ENCODE results near the gene KCNQ5.

KCNQ5 gene

DNA sequence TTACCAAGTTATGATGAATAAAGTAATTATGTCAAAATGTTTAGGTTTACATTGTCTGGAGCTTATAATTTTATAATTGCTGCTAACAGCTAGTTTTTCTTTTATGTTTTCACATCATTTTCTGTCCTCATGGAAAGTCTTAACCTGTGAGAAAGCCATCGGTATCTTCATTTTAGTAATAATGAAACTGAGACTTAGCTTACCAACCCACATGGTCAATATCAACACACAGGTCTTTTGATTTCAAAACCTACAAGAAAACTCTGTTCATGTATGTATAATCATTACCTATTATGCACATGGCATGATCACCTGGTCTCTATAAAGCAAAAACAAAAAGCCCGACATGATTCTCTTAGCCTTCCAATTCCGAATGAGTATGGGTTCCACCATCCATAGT lies 61.9 kb downstream of the KCNQ5 start:
- FAIRE-seq, result no peak

DNA sequence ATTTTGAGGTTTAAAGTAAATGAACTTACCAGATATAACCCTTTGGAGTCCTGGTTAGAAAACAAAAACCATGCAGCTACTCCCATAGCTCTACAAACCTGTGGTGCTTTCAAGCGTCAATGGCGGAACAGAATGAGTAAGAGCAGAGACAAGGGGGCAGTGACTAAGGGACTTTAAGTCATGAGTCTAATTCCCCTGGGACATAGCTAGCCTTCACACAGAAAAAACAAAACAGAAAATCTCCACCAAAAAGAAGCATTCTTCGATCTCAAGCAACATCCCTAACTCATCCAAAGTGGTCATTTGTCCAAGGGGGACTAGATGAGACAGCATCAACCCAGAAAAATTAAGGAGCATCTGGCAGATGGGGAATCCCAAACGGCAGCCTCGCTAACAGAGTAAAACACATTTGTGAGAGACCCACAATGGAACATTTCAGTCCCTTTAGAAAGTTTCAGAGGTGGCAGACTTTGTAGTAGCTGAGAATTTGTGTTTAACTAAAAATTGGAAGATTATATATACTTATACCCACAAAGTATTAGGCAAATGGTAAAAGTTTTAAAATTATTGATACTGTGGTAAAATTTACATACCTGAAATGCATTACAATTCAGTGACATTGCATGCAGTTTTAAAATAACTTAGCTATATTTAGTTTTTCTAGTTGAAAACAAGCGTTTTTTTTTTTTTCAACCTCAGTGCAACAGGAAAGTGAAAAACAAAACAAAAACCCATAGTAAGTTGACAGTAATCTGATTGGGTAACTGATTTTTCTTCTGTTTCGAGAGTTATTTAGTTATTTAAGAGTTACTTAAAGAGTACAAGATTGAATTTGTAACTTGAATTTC lies 67.5 kb downstream of the KCNQ5 start:
- no peak for FAIRE-seq

DNA sequence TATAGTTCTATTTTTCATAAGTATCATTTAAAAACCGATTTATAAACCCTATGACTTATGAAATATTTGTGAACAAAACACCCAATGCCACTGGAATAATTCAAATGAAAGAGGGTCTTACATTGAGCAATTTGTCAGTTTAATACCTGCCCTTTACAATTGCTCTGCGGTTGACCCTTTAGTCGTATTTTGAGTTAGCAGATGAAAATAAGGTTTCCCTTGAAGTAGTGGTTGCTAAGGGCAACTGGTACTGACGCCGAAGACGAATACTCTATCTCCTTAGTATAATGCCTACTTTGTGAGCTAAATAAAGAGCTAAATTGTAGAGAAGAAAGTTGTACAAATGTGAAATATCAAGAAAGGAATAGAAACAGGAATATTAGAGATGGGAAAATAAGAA lies 69.4 kb downstream of the KCNQ5 start:
- FAIRE-seq, result no peak

DNA sequence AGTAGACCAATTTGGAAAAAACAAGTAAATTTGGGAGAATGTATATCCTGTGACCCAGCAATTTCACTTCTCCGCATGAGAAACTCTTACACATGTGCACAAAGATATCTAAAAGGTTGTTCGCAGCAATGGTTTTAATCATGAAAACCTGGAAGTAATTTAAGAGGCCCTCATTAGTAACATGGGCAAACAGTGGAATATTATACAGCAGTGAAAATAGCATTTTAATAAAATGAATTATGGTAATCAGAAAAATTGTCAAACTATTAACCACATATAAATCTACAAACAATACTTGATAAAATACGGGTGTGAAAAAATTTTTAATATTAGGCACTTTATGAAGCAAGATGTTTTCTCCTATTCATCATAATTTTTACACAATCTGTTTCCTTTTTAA lies 74.2 kb downstream of the KCNQ5 start:
- no peak for FAIRE-seq

DNA sequence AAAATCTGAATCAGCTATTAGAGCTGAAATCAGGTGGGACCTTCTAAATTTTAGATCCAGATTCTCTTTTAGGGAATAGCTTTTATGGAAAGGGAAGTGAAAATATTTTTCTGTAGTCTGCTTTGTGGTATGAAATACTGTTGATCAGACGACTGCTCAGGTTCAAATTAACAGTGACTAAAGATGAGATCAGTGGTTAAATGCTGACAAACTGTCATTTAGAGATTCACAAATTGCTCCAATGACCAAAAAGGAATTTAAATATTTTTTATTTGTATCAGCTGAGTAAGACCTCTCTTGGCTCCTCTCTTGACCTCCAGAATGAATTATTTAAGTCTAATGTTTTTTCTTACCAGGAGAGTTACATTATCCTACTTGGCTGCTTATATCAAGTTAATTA lies 77.3 kb downstream of the KCNQ5 start:
- FAIRE-seq, result no peak

DNA sequence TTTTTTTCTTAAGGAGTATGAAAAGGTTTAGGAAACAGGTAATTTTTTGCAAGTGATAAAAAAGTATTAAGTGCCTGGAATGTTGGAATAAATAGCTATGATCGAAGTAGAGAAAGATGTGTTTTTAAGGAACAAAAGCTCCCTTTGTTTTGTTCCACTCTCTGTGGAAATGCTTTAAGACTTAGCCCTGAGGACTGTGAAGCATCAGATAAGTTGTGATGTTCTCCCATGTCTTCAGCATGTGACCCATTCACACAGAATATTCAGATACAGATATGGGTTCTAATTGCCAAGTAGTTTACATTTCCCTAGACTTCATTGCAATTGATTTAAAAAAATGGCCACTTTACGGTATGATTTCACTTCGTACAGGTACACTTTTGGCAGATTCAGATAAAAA lies 80.6 kb downstream of the KCNQ5 start:
- no peak for FAIRE-seq

DNA sequence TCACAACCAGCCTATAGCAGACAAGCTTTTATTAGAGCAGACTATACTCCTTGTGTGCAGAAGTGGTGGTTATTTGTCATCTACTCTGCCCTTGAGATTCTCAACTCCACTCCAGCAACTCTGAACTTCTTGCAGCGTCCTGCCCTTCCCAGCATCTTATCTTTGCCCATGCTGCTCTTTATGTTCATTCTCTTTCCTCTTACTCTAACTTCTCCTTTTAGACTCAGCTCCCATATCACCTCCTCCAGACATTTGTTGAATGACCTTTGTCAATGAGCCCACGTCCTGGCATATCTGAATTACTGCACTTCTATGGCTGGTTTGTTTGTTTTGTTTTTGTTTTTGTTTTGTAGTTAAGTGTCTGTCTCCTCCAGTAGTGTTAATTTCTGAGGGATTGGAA lies 81.2 kb downstream of the KCNQ5 start:
- FAIRE-seq, result no peak

DNA sequence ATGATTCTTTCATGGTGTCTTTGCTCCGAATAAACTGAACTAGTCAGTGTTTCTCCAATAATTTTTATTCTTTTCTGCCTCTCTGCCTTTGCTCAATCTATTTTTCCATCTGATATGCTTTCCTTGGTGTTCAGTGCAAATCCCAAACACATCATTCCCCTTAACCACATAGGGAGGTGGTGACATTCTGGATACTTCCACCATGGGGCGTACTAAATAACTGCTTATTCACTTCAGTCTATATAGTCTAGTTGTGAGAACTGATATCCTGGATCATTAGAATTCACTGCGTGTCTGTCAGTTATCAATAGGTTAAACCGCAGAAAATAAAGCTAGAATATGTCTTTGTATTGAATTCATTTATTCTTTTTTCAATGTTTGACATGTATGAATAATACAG lies 83.1 kb downstream of the KCNQ5 start:
- no peak for FAIRE-seq

DNA sequence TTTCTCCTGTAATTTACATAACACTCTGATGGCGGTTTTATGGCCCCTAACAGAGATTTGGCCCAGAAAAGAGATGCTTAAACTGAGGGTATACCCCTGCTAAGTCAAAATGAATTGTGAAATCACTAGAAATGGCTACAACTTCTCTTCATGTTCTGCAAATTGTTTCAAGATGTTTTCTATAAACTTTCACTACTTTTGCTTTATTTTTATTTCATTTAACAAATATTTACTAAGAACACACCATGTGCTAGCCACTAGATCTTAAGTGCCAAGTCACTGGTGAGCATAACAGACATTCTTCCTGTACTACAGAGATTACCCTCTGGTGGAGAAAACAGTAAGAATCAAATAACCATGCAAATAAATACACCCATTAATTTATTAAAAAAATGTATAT lies 87.6 kb downstream of the KCNQ5 start:
- no peak for FAIRE-seq

DNA sequence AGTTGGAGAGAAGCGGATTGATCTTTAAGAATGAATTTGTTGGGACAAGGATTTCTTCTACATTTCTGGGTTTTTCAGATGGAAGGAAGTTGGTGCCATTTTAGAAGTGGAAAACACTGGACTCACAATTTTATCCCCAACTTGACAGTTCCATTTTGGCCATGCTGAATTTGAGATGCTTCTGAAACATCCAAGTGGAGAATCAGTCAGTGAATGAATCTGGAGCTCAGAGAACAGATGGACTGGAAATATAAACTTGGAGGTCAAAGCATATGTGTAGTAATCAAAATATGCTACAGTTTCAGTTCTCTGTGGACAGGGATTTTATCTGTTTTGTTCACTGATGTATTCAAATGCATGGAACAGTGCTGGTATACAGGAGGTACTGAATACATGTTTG lies 89.9 kb downstream of the KCNQ5 start:
- no peak for FAIRE-seq

DNA sequence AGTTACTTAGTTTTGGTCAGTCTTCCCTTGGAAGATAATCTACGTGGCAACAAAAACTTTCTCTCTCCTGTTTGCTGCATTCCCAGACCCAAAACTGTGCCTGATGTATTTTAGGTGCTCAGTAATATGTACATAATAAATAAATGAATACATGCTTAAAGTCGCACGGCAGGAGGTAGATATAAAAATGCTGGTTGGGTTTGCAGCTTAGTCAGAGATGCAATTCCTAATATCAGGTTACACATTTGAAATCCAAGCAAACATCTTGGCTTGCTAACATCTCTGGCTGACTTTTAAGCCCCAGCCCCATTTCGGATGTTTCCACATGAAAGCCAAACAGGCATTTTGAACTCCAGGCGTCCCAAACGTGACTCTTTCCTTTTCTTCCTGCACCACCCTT lies 91.0 kb downstream of the KCNQ5 start:
- no peak for FAIRE-seq

DNA sequence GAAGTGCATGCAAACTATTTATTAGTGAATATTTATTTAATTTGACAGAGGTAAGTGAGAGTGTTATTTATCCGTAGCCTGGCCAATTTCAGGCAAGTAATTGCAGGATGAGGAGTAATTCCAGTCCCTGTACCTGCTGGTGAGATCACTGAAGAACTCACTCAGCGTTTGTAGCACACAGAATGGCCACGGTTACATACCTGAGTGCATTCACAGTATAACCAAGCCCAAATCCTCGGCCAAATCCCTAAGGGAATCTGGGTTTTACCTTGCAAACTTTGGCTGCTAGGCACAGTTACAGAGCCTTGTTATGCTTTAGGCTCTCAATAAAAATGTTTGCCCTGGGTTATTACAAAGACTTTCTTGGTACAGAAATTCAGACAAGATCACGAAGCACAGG lies 93.3 kb downstream of the KCNQ5 start:
- FAIRE-seq, result no peak

DNA sequence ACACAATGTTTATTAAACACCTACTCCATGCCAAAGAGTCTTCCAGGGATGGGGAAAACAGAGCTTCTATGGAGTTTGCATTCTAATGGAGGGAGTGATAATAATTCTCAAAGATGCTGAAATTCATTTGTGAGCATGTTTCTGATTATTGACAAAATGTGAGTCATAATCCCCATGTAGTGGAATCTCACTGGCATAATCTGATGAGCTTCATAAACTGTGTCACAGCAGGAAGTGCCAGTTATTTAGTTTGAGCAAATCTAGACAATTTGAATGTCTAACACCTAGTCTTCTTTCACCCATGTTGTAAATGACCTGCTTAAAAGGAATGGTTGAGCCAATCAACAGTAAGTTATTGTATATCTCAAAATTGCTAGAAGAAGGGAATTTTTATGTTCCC lies 95.1 kb downstream of the KCNQ5 start:
- FAIRE-seq, result no peak

DNA sequence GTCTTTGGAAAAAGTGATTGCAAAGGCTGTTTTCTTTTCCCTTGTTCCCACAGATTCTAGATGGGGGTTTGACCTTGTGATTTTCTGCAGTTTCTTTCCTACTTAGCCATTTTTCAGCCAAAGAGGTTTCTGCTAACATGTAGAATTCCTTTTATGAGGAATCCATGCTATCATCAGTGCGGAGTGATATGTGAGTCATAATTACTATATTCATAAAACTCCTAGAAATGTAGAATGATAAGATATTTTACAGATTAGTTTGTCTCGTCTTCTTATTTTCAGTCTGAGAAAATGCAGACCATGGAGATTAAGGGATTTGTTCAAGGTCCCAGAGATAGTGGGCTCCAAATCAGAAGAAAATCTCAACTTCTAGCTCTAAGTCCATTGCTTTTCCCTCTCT lies 98.6 kb downstream of the KCNQ5 start:
- no peak for FAIRE-seq

DNA sequence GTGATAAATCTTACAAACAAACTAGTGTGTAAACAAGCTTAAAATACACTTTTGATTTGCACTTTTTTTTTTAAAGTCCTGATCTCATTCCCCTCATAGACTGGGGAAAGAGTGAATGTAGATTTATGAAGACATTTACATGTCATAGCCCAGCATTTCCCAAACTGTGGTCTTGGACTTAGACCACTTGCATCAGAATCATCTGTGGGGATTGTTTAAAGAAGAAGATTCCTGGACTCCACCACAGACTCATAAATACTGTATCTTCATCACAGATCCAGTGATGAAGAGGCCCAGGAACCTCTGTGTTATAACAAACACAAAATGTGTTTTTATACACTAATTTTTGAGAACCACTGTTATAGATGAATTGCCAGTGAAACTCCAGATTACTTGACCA lies 99.5 kb downstream of the KCNQ5 start:
- FAIRE-seq, result no peak

DNA sequence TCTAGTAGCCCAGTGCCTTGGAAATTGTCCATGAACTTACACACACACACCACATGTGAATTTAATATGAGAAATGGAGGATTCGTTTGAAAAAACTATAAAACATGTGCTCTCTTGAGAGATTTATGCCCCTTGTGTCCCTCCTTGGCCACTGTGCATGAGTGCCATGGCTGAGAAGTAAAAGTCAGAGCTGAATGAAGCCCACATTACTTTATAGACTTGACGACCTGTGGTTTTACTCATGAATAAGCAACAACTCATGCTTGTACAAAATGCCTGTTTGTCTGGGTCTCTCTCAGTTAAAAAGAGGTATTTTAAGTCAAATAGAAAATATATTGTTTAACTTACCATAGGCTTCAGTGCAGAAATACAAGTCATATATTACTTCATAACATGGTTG lies 102.7 kb downstream of the KCNQ5 start:
- FAIRE-seq, result no peak

DNA sequence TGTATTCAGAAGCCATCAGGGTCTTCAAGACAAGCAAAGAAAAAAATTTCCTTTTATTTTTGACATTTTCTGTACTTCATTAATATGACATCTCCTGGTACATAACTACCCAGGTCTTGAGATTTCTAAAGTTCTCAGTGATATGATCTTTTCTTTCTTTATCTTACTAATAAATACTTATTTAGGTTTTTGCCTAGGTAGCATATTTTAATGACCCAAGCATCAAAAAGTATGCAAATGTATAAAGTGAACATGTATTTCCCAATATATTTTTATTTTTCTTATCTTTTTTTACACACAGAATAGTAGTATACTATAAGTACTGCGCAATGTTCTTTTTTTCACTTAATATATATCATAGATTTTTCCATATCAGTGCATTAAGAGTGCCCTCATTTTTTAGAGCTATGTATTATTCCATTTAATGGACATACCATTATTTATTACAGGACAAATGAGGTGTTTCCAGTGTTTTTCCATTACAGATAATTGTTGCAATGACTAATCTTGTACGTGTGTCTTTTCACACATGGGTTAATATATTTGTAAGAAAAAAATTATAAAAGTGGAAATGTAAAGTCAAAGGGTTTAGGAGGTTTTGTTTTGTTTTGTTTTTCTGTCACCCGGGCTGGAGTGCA lies 107.0 kb downstream of the KCNQ5 start:
- FAIRE-seq, result no peak

DNA sequence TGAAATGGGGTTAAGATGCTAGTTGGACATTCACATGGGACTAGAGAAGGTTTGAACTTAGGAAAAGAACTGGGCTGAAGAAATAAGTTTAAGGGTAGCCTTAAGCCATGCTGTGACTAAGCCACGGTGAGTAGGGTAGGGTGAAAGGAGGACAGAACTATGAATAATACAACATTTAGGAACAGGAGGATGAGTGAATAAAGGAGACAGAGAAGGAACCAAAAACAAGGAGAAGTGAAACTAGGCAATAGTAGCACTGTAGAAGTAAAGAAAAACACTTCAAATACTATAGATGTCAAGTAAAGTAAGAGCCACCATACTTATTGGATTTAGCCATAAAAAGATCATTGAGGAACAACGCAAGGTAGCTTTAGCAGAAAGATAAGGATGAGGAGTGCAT lies 111.2 kb downstream of the KCNQ5 start:
- no peak for FAIRE-seq

DNA sequence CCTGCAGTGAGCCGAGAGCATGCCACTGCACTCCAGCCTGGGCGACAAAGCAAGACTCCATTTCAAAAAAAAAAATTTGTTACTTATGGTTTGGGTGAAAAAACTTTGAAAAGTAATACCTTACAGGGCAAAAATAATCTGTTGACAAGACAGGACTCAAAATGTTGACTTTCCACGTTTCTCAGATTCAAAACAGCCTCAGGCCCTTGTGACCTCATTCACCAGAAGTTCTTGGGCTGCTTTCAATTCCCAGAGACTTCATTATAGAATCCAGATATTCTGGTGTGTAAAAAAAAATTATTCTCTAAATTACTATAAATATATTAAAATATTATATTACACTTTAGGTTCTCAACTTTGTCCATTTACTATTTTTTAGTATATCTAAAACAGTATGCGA lies 116.2 kb downstream of the KCNQ5 start:
- no peak for FAIRE-seq

DNA sequence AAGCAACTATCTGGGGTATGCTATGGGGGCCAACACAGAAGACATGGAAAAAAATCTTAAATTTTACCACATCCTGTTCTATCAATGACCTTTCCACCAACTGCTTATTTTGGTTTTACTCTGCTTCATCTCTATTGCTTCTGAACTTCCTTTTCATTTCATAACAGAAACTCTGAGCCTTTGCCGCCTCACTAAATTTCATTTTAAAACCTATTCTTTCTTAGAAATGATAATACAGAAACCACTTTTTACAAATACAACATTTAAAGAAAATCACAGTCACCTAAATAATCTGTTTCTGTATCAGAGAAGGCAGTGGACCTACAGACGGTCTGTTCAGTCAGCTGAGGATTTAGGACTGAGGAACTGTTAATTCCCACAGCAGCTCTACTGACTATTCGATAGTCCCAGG lies 117.5 kb downstream of the KCNQ5 start:
- FAIRE-seq, result no peak

DNA sequence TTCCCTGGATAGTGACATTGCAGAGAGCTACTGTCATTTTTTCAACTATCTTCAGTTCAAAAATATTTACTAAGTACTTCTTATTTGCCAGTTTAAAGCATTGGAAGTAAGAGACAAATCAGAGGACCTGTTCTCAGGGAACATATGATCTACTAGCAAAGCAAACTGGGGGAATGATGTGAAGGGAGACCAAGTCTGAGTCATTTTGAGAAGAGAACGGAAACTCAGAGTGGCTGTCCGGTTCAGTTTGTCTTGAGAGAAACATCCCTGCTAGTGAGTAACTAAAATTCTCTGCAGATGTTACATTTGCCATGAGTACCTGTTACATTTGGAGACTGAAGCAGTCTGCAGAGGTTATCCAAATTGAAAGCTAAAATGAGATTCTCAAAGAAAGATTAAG lies 118.3 kb downstream of the KCNQ5 start:
- FAIRE-seq, result no peak

DNA sequence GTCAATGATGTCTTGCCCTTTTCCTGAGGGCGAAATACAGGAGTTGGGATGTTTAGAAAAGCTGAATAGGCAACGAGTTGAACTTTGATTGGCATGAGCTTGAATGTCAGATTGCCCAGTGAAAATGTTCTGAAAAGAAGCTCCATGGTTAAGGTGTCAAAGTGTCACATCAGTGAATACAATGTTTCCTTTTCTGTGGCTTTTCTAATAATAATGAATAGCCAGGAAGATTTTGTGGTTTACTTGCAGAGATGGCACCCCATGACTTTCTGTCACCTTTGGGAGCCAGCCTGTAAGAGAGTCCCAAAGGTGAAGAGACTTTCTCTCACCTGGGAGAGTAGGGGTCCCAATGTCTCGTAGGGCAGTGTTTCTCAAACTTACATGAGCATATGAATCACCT lies 119.2 kb downstream of the KCNQ5 start:
- FAIRE-seq, result no peak

DNA sequence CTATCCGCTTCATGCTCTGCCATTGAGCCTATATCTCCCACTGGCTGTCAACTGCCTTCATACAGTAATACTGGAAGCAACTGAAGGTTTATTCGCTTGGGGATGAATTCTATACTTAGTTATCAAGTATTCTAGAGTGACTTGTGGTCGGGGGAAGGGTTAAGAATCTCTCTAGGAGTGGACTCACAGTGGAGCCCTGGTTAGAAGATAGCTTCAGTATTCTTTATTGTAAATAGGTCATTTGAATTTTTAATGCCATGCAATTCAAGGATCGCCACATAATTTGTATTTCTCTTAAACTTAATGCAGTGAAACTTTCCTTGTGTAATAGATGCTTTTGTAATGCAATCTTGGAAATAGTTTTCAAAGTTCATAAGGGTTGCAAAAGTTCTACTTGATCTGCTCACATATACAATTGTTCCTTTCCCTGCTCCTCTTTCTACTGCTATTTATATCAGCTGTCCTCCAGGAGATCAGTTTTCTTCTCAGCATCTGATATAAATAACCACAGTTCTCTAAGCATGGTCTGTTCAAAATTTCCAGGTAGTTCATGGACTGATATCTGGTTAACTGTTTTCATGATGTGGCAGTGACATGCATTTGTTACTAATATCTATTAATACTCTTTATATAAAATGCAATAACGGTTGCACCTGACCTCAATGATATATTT lies 120.3 kb downstream of the KCNQ5 start:
- FAIRE-seq, result no peak

DNA sequence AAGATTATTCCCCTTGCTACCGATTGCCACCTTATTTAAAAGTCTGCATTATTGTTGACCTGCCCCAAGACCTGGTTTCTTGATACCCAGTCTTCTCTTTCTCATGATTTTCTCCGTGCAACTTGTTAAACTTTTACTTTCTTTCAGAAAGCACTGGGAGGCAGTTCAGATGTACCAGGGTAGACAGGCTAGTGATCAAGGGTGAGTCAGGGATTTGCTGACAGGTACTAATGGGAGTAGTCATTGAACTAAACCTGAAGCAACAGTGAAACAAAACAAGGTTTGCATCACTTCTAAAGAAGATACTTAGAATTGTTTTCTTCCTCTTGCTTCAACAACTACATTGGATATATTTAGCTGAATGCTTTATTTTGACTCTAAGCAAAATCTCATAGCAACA lies 124.4 kb downstream of the KCNQ5 start:
- FAIRE-seq, result no peak
